Keratinocyte (primary cell): Measurements from ENCODE around the gene VPS35.

Source experiments
- CTCF ChIP-seq, 3 experiments: IDR thresholded peaks in 1 of 3; conservative IDR thresholded peaks in 1 of 3; optimal IDR thresholded peaks in 1 of 3; 2 replicates in 2 of 3; 3 replicates in 1 of 3; pipeline versions ENCODE3 to v1.5.1; 2011; ENCODE audit warnings: low read length in 3 of 3, mild to moderate bottlenecking in 3 of 3, moderate library complexity in 2 of 3, control low read depth in 1 of 3, inconsistent platforms in 1 of 3; ENCODE audit not compliant: insufficient read depth in 2 of 3; ENCODE audit errors: extremely low read depth in 1 of 3
- EZH2 ChIP-seq: IDR thresholded peaks from one replicate; pipeline ENCODE4 v1.6.1; 2012; ENCODE audit warnings: inconsistent platforms, mild to moderate bottlenecking, low read length, moderate library complexity

GRCh38 chr16:46700048-46700447 is 11.1 kb upstream of the VPS35 start:
- TF ChIP-seq CTCF (optimal IDR thresholded peaks at IDR 0.05 in 1 of 3, IDR thresholded peaks at IDR 0.05 in 1 of 3, conservative IDR thresholded peaks at IDR 0.05 in 1 of 3; ENCODE audit: extremely low read depth in 1 of 3, insufficient read depth in 2 of 3, low read length in 3 of 3) (no peak), EZH2 (no peak)
